DOHH2 (cell line): ENCODE results near the gene RAPGEF1.
"Not testable (repeated sequence)": the region's sequence is repeated elsewhere in the genome, so short reads cannot be mapped to it uniquely, and the experiment has no call there.

ENCODE experiments used
- CTCF ChIP-seq: fragments of 200-600 bp; sonication (generic); IDR thresholded peaks from one replicate; pipeline ENCODE4 v1.5.1; 2014; ENCODE audit warnings: antibody characterized with exemption, mild to moderate bottlenecking, low read depth, low read length; ENCODE audit not compliant: poor library complexity, severe bottlenecking
- EZH2phosphoT487 ChIP-seq: fragments of 200-600 bp; sonication (generic); IDR thresholded peaks from 2 replicates; pipeline ENCODE4 v1.6.1; 2017; ENCODE audit warnings: borderline replicate concordance, mild to moderate bottlenecking, antibody characterized with exemption, low read length, moderate library complexity, mixed read lengths

GRCh38 chr9:131753751-131754150 lies 13.9 kb upstream of the RAPGEF1 start:
- not testable (repeated sequence) for TF ChIP-seq CTCF, EZH2phosphoT487
